ENCODE measurements around the gene STEAP1B. TPM values are rescaled to one million over a fixed set of nuclear protein-coding genes. Genes with fewer than 3 reads are reported as not detected.

Gene STEAP1B
- total RNA-seq, 1 experiment from 2014 or later = 0.27 TPM

DNA sequence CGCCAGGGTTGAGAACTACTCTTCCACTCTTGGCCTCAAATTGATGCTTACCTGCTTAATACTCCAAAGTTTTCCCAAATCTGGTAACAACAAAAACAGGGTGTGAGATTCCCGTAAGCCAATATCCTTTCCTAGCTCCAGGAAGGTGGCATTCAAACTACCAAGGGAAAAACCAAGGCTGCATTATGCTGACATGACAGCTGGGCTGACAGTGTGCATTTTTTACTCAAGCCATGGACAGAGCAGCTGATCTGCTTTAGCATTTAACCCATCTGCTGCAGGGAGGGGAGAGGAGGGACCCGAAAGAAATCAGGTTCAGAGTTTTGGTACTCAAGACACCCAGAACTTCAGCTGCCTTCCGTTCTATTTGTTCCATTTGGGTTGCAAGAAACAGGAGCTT lies 93.3 kb downstream of the STEAP1B start:
- no peak for DNase-seq (ENCODE audit: low read depth, low spot score)
- Histone ChIP-seq H2AFZ (ENCODE audit: low read depth, low read length, poor library complexity, severe bottlenecking) (no peak overlapping the region), H3K27me3 (ENCODE audit: insufficient read depth, low read length) (peaks cover under 1% of the 10 kb centered on the region; the same call in 1 of the 2 replicates), H4K20me1 (ENCODE audit: insufficient read depth) (no peaks in the 10 kb centered on the region), H3K9me2 (ENCODE audit: insufficient read depth) (no peaks in the 10 kb centered on the region), H3K4me3 (replicated peaks in 1 of 2; ENCODE audit: low read depth in 1 of 2, low read length in 2 of 2) (no peak overlapping the region), H3K9ac (ENCODE audit: low read length) (no peak overlapping the region), H3K9me3 (ENCODE audit: control insufficient read depth in 1 of 2, insufficient read depth in 1 of 2, low read depth in 1 of 2, low read length in 2 of 2) (no peaks in the 10 kb centered on the region), H3K27ac (ENCODE audit: low read depth, low read length) (no peak overlapping the region), H3K4me1 (ENCODE audit: control insufficient read depth in 1 of 2, insufficient read depth in 2 of 2, low read length in 2 of 2) (no peaks in the 10 kb centered on the region; a peak in 1 of 4 replicates), H3K79me2 (ENCODE audit: insufficient read depth, low read length) (no peaks in the 10 kb centered on the region), H3K4me2 (ENCODE audit: low read length) (no peak overlapping the region), H3K36me3 (ENCODE audit: control insufficient read depth in 1 of 2, insufficient read depth in 2 of 2, low read length in 2 of 2) (no peaks in the 10 kb centered on the region)
- TF ChIP-seq YY1 (IDR thresholded peaks at IDR 0.05; ENCODE audit: extremely low read depth, insufficient replicate concordance, low read depth, low read length) (no peak), POLR2AphosphoS5 (IDR thresholded peaks at IDR 0.05; ENCODE audit: low read depth, low read length) (no peak), ZBTB33 (IDR thresholded peaks at IDR 0.05; ENCODE audit: extremely low read depth, insufficient replicate concordance, low read length) (no peak), ZNF274 (IDR thresholded peaks at IDR 0.05; ENCODE audit: low read depth, low read length) (no peak), TCF7L2 (IDR thresholded peaks at IDR 0.05; ENCODE audit: borderline replicate concordance, extremely low read depth, insufficient read depth, insufficient read length) (no peak)
- TF ChIP-seq, protein P1, sequence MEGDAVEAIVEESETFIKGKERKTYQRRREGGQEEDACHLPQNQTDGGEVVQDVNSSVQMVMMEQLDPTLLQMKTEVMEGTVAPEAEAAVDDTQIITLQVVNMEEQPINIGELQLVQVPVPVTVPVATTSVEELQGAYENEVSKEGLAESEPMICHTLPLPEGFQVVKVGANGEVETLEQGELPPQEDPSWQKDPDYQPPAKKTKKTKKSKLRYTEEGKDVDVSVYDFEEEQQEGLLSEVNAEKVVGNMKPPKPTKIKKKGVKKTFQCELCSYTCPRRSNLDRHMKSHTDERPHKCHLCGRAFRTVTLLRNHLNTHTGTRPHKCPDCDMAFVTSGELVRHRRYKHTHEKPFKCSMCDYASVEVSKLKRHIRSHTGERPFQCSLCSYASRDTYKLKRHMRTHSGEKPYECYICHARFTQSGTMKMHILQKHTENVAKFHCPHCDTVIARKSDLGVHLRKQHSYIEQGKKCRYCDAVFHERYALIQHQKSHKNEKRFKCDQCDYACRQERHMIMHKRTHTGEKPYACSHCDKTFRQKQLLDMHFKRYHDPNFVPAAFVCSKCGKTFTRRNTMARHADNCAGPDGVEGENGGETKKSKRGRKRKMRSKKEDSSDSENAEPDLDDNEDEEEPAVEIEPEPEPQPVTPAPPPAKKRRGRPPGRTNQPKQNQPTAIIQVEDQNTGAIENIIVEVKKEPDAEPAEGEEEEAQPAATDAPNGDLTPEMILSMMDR (IDR thresholded peaks at IDR 0.05 in 2 of 3, conservative IDR thresholded peaks at IDR 0.05 in 1 of 3; ENCODE audit: borderline replicate concordance in 1 of 3, insufficient read depth in 1 of 3, low read depth in 2 of 3, low read length in 2 of 3) = no peak
- POLR2A ChIA-PET = no interaction called here
- RAD21 ChIA-PET (ENCODE audit: low non-redundant PET in 1 of 2, low total read pairs in 2 of 2, uncharacterized antibody in 2 of 2, unreplicated experiment in 2 of 2) = no interaction called here
- intact Hi-C loops (cut with micrococcal nuclease) = no loop called here
- no TSS peak for BruUV-seq (replicated peaks)
- ATAC-seq = no peak
- CTCF ChIA-PET = no interaction called here

Data from HCT116 (cell line).